ENCODE measurements around the gene XDH.

The XDH gene

GRCh38 chr2:31384771-31385276 is 29.7 kb downstream of the XDH start:
- no peak for TF ChIP-seq CTCF (IDR thresholded peaks at IDR 0.05; ENCODE audit: low read depth, low read length, missing control alignments)
- H3K4me3 ChIP-seq (ENCODE audit: low read depth, low read length), result no peak overlapping the region
- DNase-seq (ENCODE audit: low read depth), result peak; percentile 75
- in situ Hi-C loops (cut with HindIII; ENCODE audit: low sequenced_read_pairs), result no loop called here

GRCh38 chr2:31384351-31384750 is 30.2 kb downstream of the XDH start:
- in situ Hi-C loops (cut with HindIII; ENCODE audit: low sequenced_read_pairs), result no loop called here
- peak; percentile 86 for DNase-seq (ENCODE audit: low read depth)
- no peak for TF ChIP-seq CTCF (IDR thresholded peaks at IDR 0.05; ENCODE audit: low read depth, low read length, missing control alignments)
- no peak overlapping the region for H3K4me3 ChIP-seq (ENCODE audit: low read depth, low read length)

- no peak overlapping the region for H3K4me3 ChIP-seq (ENCODE audit: low read depth, low read length)
- no peak for TF ChIP-seq CTCF (IDR thresholded peaks at IDR 0.05; ENCODE audit: low read depth, low read length, missing control alignments)
- in situ Hi-C loops (cut with HindIII; ENCODE audit: low sequenced_read_pairs), result no loop called here
- no peak for DNase-seq (ENCODE audit: low read depth)
These were observed 30.9 kb downstream of the XDH start for GRCh38 chr2:31383471-31384153.

- TF ChIP-seq CTCF (IDR thresholded peaks at IDR 0.05; ENCODE audit: low read depth, low read length, missing control alignments), result no peak
- in situ Hi-C loops (cut with HindIII; ENCODE audit: low sequenced_read_pairs), result no loop called here
These were observed 32.0 kb downstream of the XDH start for GRCh38 chr2:31382452-31383120.

GRCh38 chr2:31381601-31382000 is 32.9 kb downstream of the XDH start:
- in situ Hi-C loops (cut with HindIII; ENCODE audit: low sequenced_read_pairs), result no loop called here
- no peak for DNase-seq (ENCODE audit: low read depth)

More at GRCh38 chr2:31382452-31383120, 32.0 kb downstream of the XDH start:
- H3K4me3 ChIP-seq (ENCODE audit: low read depth, low read length), result no peak overlapping the region
- peak; percentile 31 for DNase-seq (ENCODE audit: low read depth)

GRCh38 chr2:31380243-31380642 is 34.3 kb downstream of the XDH start:
- in situ Hi-C loops (cut with HindIII; ENCODE audit: low sequenced_read_pairs), result no loop called here
- DNase-seq (ENCODE audit: low read depth), result no peak
- no peak for TF ChIP-seq CTCF (IDR thresholded peaks at IDR 0.05; ENCODE audit: low read depth, low read length, missing control alignments)
- H3K4me3 ChIP-seq (ENCODE audit: low read depth, low read length), result no peak overlapping the region

More at GRCh38 chr2:31381601-31382000, 32.9 kb downstream of the XDH start:
- no peak overlapping the region for H3K4me3 ChIP-seq (ENCODE audit: low read depth, low read length)
- TF ChIP-seq CTCF (IDR thresholded peaks at IDR 0.05; ENCODE audit: low read depth, low read length, missing control alignments), result no peak

Measured in astrocyte of the cerebellum (primary cell).